H1 (cell line): Measurements from ENCODE around the gene NFIX. TPM values are rescaled to one million over a fixed set of nuclear protein-coding genes. Genes with fewer than 3 reads are reported as not detected.

ENCODE experiments used
- CTCF ChIA-PET: fragments of 300-600 bp; sonication (Branson Sonifier 250); formaldehyde crosslinking; loops from one replicate; lab custom pipeline; 2021; ENCODE audit not compliant: partially characterized antibody; lab: Charles Lee
- POLR2A ChIA-PET: fragments of 300-600 bp; sonication (Branson Sonifier 250); formaldehyde crosslinking; loops from one replicate; lab custom pipeline; 2021; ENCODE audit warnings: inconsistent platforms; ENCODE audit not compliant: partially characterized antibody; lab: Charles Lee
- DNase-seq, 2 experiments: peaks; one replicate each; pipeline versions ENCODE4 v3.0.0 to v3.0.0-alpha.2; 2010 to 2022; ENCODE audit warnings: low spot score in 2 of 2, low read depth in 1 of 2, mixed read lengths in 1 of 2
- FAIRE-seq: peaks from 2 replicates; lab custom pipeline; 2011; peaks lifted over from hg19 to GRCh38; lab: Jason Lieb, UNC
- H2AFZ ChIP-seq: 2 replicates; pipeline ENCODE4 v1.8.1; 2012; ENCODE audit warnings: low read length, inconsistent platforms
- H2AK5ac ChIP-seq: 2 replicates; pipeline ENCODE4 v1.6.1; 2013; ENCODE audit warnings: low read depth, low read length
- H2BK120ac ChIP-seq: replicated peaks from 2 replicates; pipeline ENCODE3; 2013; ENCODE audit warnings: low read depth, low read length, inconsistent platforms
- H2BK12ac ChIP-seq: 2 replicates; pipeline ENCODE4 v1.6.1; 2013; ENCODE audit warnings: low read depth, low read length
- H2BK15ac ChIP-seq: 2 replicates; pipeline ENCODE4 v1.6.1; 2013; ENCODE audit warnings: low read length
- H2BK20ac ChIP-seq: 2 replicates; pipeline ENCODE4 v1.6.1; 2013; ENCODE audit warnings: low read length
- H2BK5ac ChIP-seq: 2 replicates; pipeline ENCODE4 v1.6.1; 2013; ENCODE audit warnings: low read depth, low read length
- H3K14ac ChIP-seq: 2 replicates; pipeline ENCODE4 v1.6.1; 2013; ENCODE audit warnings: inconsistent platforms; ENCODE audit not compliant: insufficient read length
- H3K18ac ChIP-seq: 2 replicates; pipeline ENCODE4 v1.6.1; 2013; ENCODE audit warnings: low read length; ENCODE audit errors: extremely low read depth
- H3K23ac ChIP-seq: 2 replicates; pipeline ENCODE4 v1.6.1; 2013; ENCODE audit warnings: inconsistent platforms; ENCODE audit not compliant: insufficient read length
- H3K23me2 ChIP-seq: 2 replicates; pipeline ENCODE4 v1.6.1; 2013; ENCODE audit warnings: low read depth, low read length
- H3K27ac ChIP-seq: 2 replicates; pipeline ENCODE4 v1.6.1; 2011; ENCODE audit warnings: low read depth, low read length, inconsistent platforms
- H3K27me3 ChIP-seq, 4 experiments: replicated peaks in 1 of 4; 1 replicate in 1 of 4; 2 replicates in 3 of 4; pipeline versions ENCODE4 v1.6.1 to v1.8.1; 2011 to 2013; ENCODE audit warnings: low read length in 3 of 4, mild to moderate bottlenecking in 3 of 4, inconsistent platforms in 2 of 4, mixed read lengths in 2 of 4, moderate library complexity in 1 of 4; ENCODE audit not compliant: control insufficient read depth in 3 of 4, insufficient read depth in 3 of 4; ENCODE audit errors: extremely low read depth in 1 of 4
- H3K36me3 ChIP-seq, 4 experiments: 2 replicates each; pipeline versions ENCODE4 v1.6.1 to v1.8.1; 2011 to 2013; ENCODE audit warnings: mild to moderate bottlenecking in 4 of 4, low read length in 3 of 4, moderate library complexity in 2 of 4, control low read depth in 1 of 4, inconsistent platforms in 1 of 4; ENCODE audit not compliant: insufficient read depth in 4 of 4, control insufficient read depth in 2 of 4
- H3K4ac ChIP-seq: replicated peaks from 2 replicates; pipeline ENCODE3; 2013; ENCODE audit warnings: low read length, low read depth, mixed read lengths, inconsistent platforms; ENCODE audit not compliant: insufficient read length
- H3K4me1 ChIP-seq, 4 experiments: replicated peaks in 1 of 4; 1 replicate in 1 of 4; 2 replicates in 3 of 4; pipeline versions ENCODE4 v1.6.1 to v1.8.1; 2011 to 2013; ENCODE audit warnings: low read length in 3 of 4, inconsistent platforms in 2 of 4, mixed read lengths in 1 of 4; ENCODE audit not compliant: insufficient read depth in 4 of 4, control insufficient read depth in 3 of 4
- H3K4me2 ChIP-seq, 2 experiments: 2 replicates each; pipeline versions ENCODE4 v1.6.1 to v1.8.1; 2011 to 2013; ENCODE audit warnings: low read depth in 2 of 2, low read length in 2 of 2, control low read depth in 1 of 2, inconsistent platforms in 1 of 2, mild to moderate bottlenecking in 1 of 2; ENCODE audit not compliant: insufficient read depth in 1 of 2
- H3K4me3 ChIP-seq, 4 experiments: fragments of 200-600, 300-600 bp in 1 of 4; sonication (generic), shearing (Covaris generic), sonication (Bioruptor Twin) in 1 of 4; 2 replicates each; pipeline versions ENCODE4 v1.5.1 to v1.8.1; 2011 to 2016; ENCODE audit warnings: low read length in 4 of 4, low read depth in 3 of 4, control low read depth in 2 of 4, inconsistent platforms in 2 of 4, mild to moderate bottlenecking in 2 of 4, mixed read lengths in 1 of 4, moderate library complexity in 1 of 4; ENCODE audit not compliant: insufficient read depth in 2 of 4; ENCODE audit errors: extremely low read depth in 1 of 4
- H3K56ac ChIP-seq: replicated peaks from 2 replicates; pipeline ENCODE3; 2013; ENCODE audit warnings: low read depth, mild to moderate bottlenecking, mixed read lengths, low read length, inconsistent platforms; ENCODE audit not compliant: insufficient read length
- H3K79me1 ChIP-seq: 2 replicates; pipeline ENCODE4 v1.6.1; 2013; ENCODE audit warnings: low read depth, low read length, control low read depth
- H3K79me2 ChIP-seq, 2 experiments: 2 replicates each; pipeline versions ENCODE4 v1.6.1 to v1.8.1; 2012 to 2013; ENCODE audit warnings: low read length in 2 of 2, mild to moderate bottlenecking in 2 of 2, inconsistent platforms in 1 of 2; ENCODE audit not compliant: insufficient read depth in 2 of 2, control insufficient read depth in 1 of 2
- H3K9ac ChIP-seq, 4 experiments: replicated peaks in 1 of 4; 1 replicate in 1 of 4; 2 replicates in 3 of 4; pipeline versions ENCODE4 v1.6.1 to v1.8.1; 2011 to 2013; ENCODE audit warnings: low read depth in 3 of 4, low read length in 3 of 4, control low read depth in 2 of 4, mild to moderate bottlenecking in 2 of 4, moderate library complexity in 2 of 4, inconsistent platforms in 1 of 4; ENCODE audit errors: extremely low read depth in 1 of 4
- H3K9me3 ChIP-seq, 2 experiments: 2 replicates each; pipeline versions ENCODE4 v1.6.1 to v1.8.1; 2012 to 2013; ENCODE audit warnings: mild to moderate bottlenecking in 2 of 2, moderate library complexity in 2 of 2, control low read depth in 1 of 2, inconsistent platforms in 1 of 2, low read depth in 1 of 2, low read length in 1 of 2, mixed read lengths in 1 of 2; ENCODE audit not compliant: insufficient read depth in 2 of 2
- H4K20me1 ChIP-seq, 2 experiments: replicated peaks in 1 of 2; 2 replicates each; pipeline versions ENCODE3 to v1.8.1; 2011 to 2013; ENCODE audit warnings: inconsistent platforms in 2 of 2, low read length in 2 of 2, mild to moderate bottlenecking in 1 of 2; ENCODE audit not compliant: insufficient read depth in 2 of 2, control insufficient read depth in 1 of 2
- H4K5ac ChIP-seq: 2 replicates; pipeline ENCODE4 v1.6.1; 2013; ENCODE audit warnings: low read length, low read depth, mixed read lengths, inconsistent platforms; ENCODE audit not compliant: insufficient read length
- H4K8ac ChIP-seq: 2 replicates; pipeline ENCODE4 v1.8.0; 2013; ENCODE audit warnings: mild to moderate bottlenecking, moderate library complexity, low read length, inconsistent platforms; ENCODE audit not compliant: insufficient read depth; ENCODE audit errors: extremely low read depth
- H4K91ac ChIP-seq: replicated peaks from 2 replicates; pipeline ENCODE3; 2013; ENCODE audit warnings: low read length, mixed read lengths, inconsistent platforms; ENCODE audit not compliant: insufficient read length
- SP4 ChIP-seq: IDR thresholded peaks from 2 replicates; pipeline ENCODE4 v1.6.1; 2012; ENCODE audit warnings: low read length, inconsistent platforms
- WGBS, 2 experiments: shearing (Covaris generic) in 1 of 2; methylation state at CpG; one replicate each; pipeline versions ENCODE4 v1.1.6 to v1.1.7; 2013 to 2015; ENCODE audit warnings: low lambda C conversion rate in 2 of 2, mixed read lengths in 2 of 2, inconsistent platforms in 1 of 2, low coverage in 1 of 2, missing lambda C conversion rate in 1 of 2; ENCODE audit not compliant: insufficient replicate concordance in 2 of 2, insufficient coverage in 1 of 2, insufficient read length in 1 of 2; ENCODE audit errors: extremely low coverage in 1 of 2, missing lambda C conversion rate in 1 of 2; 5-methylcytosine and 5-hydroxymethylcytosine counted together
- polyA plus RNA-seq, 7 experiments: library from polyadenylated mRNA; depleted of rRNA in 3 of 7; stranded (reverse) in 5 of 7; unstranded in 2 of 7; fragments of >200 nt in 5 of 7; fragments of 200-250 nt in 2 of 7; gene quantifications; 1 replicate in 5 of 7; 2 replicates in 1 of 7; 4 replicates in 1 of 7; pipeline versions ENCODE4 v1.2.1 to v1.2.3, GENCODE V29; 2011 to 2013; ENCODE audit warnings: missing spikeins in 2 of 7, mixed read lengths in 2 of 7
- total RNA-seq: library from RNA; stranded (reverse); fragmentation: NEBNext Ultra II Directional; extraction: Animal tissue kit (Norgen Biotek cat#: 25700); gene quantifications from 2 replicates; pipeline ENCODE4 v1.2.1, GENCODE V29; 2021

NFIX gene
- total and polyA plus RNA-seq, 2 of the 8 experiments (the other 6 are each of a cell fraction or from before 2014, with no cell fraction given): 0.03 to 0.20 TPM

- CTCF ChIA-PET: interaction anchor here (0.8 to 39.8 kb wide), 6 partner anchors 9 to 71 kb away, joined by 4 to 1145 read pairs (median 6); no protein-coding TSS in a partner anchor
- no peak overlapping the region for H3K14ac ChIP-seq
- H3K9ac ChIP-seq: no peak overlapping the region
- H3K4me3 ChIP-seq: no peak overlapping the region
- no peak overlapping the region for H2AFZ ChIP-seq
- H2BK12ac ChIP-seq: no peak overlapping the region
- H2BK20ac ChIP-seq: no peak overlapping the region
- H3K27me3 ChIP-seq: peaks cover 0 to 53% (median 26%) of the 10 kb centered on the region in 4 experiments; a peak in 6 of 7 replicates
- POLR2A ChIA-PET: no interaction called here
- H2BK5ac ChIP-seq: no peak overlapping the region
- H4K91ac ChIP-seq: no peak overlapping the region
- H4K5ac ChIP-seq: no peak overlapping the region
- no peak overlapping the region for H2BK120ac ChIP-seq
- H3K23me2 ChIP-seq: no peaks in the 10 kb centered on the region
- H4K20me1 ChIP-seq: peaks cover 0 to 2% of the 10 kb centered on the region in 2 experiments
- H2AK5ac ChIP-seq: no peak overlapping the region
- no peak overlapping the region for H4K8ac ChIP-seq
- no peaks in the 10 kb centered on the region for H3K36me3 ChIP-seq
- no peak overlapping the region for H3K23ac ChIP-seq
- no peak overlapping the region for H3K18ac ChIP-seq
- no peak for DNase-seq
- no peaks in the 10 kb centered on the region for H3K4me1 ChIP-seq
- 75% methylated on average over 18 of the region's 18 CpGs; no CpG with 5 or more reads in 1 of the 2 experiments for WGBS, 2 experiments
- no peak overlapping the region for H3K4me2 ChIP-seq
- H3K27ac ChIP-seq: no peak overlapping the region
- H3K56ac ChIP-seq: no peak overlapping the region
- no peaks in the 10 kb centered on the region for H3K79me2 ChIP-seq
- no peak overlapping the region for H3K4ac ChIP-seq
- no peaks in the 10 kb centered on the region for H3K9me3 ChIP-seq
- FAIRE-seq: no peak
- no peak overlapping the region for H2BK15ac ChIP-seq
- no peaks in the 10 kb centered on the region for H3K79me1 ChIP-seq
- TF ChIP-seq SP4: no peak
Observed at GRCh38 chr19:13036366-13036976, 41.2 kb downstream of the NFIX start.
